ENCODE measurements around the gene TNS1. TPM values are rescaled to one million over a fixed set of nuclear protein-coding genes. Genes with fewer than 3 reads are reported as not detected.

Gene TNS1
- total RNA-seq, 2 donors from 2014 or later: 20.6 to 164 TPM

DNA sequence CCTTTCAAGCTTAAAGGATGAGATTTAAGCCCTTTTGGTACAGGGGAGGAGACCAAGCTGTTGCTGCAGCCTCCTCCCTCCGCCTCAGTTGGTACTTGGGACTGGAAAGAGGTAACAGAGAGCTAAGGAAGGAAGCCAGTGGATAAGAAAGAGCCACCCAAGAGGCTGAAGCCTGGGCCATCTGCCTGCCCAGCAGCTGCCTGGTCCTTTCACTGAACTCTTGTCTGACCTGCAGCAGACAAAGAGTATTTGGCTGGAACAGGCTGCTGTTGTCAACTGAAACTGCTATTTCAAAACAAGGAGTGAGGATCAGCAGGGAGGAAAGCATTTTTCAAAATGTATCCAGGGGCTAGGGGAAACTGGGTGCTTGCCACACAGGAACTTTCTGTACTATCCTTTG, 30.3 kb downstream of the TNS1 start:
- H3K36me3 ChIP-seq: no peaks in the 10 kb centered on the region

DNA sequence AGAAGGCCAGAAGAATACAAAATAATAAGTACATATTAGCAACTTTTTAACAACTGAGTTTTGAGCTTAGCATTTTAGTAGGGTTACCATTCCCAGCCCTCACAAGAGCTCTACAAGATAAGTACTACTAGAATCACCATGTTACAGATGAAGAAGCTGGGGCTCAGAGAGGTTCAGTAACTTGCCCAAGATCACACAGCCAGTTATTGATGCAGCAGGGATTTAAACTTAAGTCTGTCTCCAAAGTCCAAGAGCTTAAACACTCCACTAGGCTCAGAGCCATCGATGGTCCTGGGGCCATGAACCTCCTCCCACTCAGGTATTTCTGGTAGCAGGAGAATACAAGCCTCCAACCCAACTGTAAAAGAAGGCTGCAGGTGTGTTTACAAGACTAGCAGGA, 30.8 kb downstream of the TNS1 start:
- Histone ChIP-seq H3K27ac (no peak overlapping the region), H3K9me3 (no peaks in the 10 kb centered on the region), H3K36me3 (no peaks in the 10 kb centered on the region), H3K9ac (ENCODE audit: low read depth in 2 of 2, low read length in 2 of 2) (no peak overlapping the region), H3K4me1 (no peaks in the 10 kb centered on the region), H3K4me3 (no peak overlapping the region), H3K27me3 (no peaks in the 10 kb centered on the region)
- intact Hi-C loops (cut with DNase I): no loop called here
- TF ChIP-seq CTCF (IDR thresholded peaks at IDR 0.05): no peak
- DNase-seq: no peak

More for the DNA sequence above, 30.3 kb downstream of the TNS1 start:
- Histone ChIP-seq H3K9ac (ENCODE audit: low read depth in 2 of 2, low read length in 2 of 2) (no peak overlapping the region), H3K4me1 (no peaks in the 10 kb centered on the region), H3K27me3 (no peaks in the 10 kb centered on the region), H3K9me3 (no peaks in the 10 kb centered on the region), H3K4me3 (no peak overlapping the region), H3K27ac (no peak overlapping the region)
- DNase-seq: no peak
- TF ChIP-seq CTCF (IDR thresholded peaks at IDR 0.05): no peak
- intact Hi-C loops (cut with DNase I): no loop called here

DNA sequence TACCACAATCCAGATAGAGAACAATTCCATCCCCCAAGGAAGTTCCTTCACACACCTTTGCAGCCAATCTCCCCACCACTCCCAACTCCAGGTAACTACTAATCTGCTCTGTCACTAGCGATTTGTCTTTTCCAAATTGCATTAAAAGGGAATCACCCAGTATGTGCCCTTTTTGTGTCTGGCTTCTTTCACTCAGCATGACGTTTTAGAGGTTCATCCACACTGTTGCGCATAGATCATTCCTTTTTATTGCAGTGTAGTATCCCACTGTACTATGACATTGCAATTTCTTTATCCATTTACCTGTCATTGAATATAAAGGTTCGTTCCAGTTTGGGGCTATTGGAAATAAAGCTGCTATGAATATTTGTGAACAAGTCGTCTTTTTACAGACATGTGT, 31.6 kb downstream of the TNS1 start:
- no peak for TF ChIP-seq CTCF (IDR thresholded peaks at IDR 0.05)
- no peak overlapping the region for H3K9ac ChIP-seq (ENCODE audit: low read depth in 2 of 2, low read length in 2 of 2)
- DNase-seq: no peak
- no peak overlapping the region for H3K4me3 ChIP-seq
- no peak overlapping the region for H3K27ac ChIP-seq
- no peaks in the 10 kb centered on the region for H3K9me3 ChIP-seq
- no peaks in the 10 kb centered on the region for H3K27me3 ChIP-seq
- H3K4me1 ChIP-seq: no peaks in the 10 kb centered on the region
- intact Hi-C loops (cut with DNase I): no loop called here
- H3K36me3 ChIP-seq: no peaks in the 10 kb centered on the region

GRCh38 chr2:217970206-217970605, 32.6 kb downstream of the TNS1 start:
- H3K9me3 ChIP-seq: no peaks in the 10 kb centered on the region
- H3K27ac ChIP-seq: no peak overlapping the region
- DNase-seq: no peak
- H3K4me1 ChIP-seq: no peaks in the 10 kb centered on the region
- no peaks in the 10 kb centered on the region for H3K36me3 ChIP-seq
- H3K27me3 ChIP-seq: no peaks in the 10 kb centered on the region
- intact Hi-C loops (cut with DNase I): no loop called here
- no peak overlapping the region for H3K4me3 ChIP-seq
- no peak for TF ChIP-seq CTCF (IDR thresholded peaks at IDR 0.05)
- no peak overlapping the region for H3K9ac ChIP-seq (ENCODE audit: low read depth in 2 of 2, low read length in 2 of 2)

DNA sequence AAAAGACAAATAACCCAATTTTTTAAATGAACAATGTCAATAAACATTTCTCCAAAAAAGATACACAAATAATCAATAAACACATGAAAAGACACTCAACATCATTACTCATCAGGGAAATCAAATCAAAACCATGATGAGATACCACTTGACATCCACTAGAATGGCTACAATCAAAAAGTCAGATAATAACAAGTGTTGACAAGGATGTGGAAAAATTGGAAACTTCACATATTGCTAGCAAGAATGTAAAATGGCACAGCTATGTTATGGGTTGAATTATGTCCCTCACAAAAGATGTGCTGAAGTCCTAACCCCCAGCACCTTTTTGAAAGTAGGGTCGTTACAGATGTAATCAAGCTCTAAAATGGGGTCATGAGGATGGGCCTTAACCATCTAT, 33.2 kb downstream of the TNS1 start:
- no peaks in the 10 kb centered on the region for H3K4me1 ChIP-seq
- TF ChIP-seq CTCF (IDR thresholded peaks at IDR 0.05): no peak

DNA sequence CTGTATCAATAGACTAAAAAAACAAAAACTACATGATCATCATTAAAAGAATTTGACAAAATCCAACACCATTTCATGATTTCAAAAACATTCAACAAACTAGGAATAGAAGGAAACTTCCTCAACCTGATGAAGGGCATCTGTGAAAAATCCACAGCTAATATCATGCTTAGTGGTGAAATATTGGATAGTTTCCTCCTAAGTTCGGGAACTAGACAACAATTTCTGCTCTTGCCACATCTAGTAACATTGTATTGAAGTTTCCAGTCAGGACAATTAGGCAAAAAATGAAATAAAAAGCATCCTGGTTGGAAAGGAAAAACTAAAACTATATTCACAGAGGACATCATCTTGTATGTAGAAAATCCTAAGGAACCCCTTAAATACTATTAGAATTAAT, 34.8 kb downstream of the TNS1 start:
- Histone ChIP-seq H3K27ac (no peak overlapping the region), H3K36me3 (no peaks in the 10 kb centered on the region), H3K9ac (ENCODE audit: low read depth in 2 of 2, low read length in 2 of 2) (no peak overlapping the region), H3K4me3 (no peak overlapping the region), H3K4me1 (no peaks in the 10 kb centered on the region), H3K9me3 (no peaks in the 10 kb centered on the region), H3K27me3 (no peaks in the 10 kb centered on the region)
- TF ChIP-seq CTCF (IDR thresholded peaks at IDR 0.05): no peak
- no peak for DNase-seq
- intact Hi-C loops (cut with DNase I): no loop called here

More for the DNA sequence above, 33.2 kb downstream of the TNS1 start:
- Histone ChIP-seq H3K4me3 (no peak overlapping the region), H3K36me3 (no peaks in the 10 kb centered on the region), H3K9me3 (no peaks in the 10 kb centered on the region), H3K27me3 (no peaks in the 10 kb centered on the region), H3K9ac (ENCODE audit: low read depth in 2 of 2, low read length in 2 of 2) (no peak overlapping the region), H3K27ac (no peak overlapping the region)
- DNase-seq: no peak
- intact Hi-C loops (cut with DNase I): no loop called here

All from colonic mucosa (tissue), 4 donors.